Lower lobe of right lung (tissue), 2 donors: Measurements from ENCODE around the gene TRPV2. TPM values are rescaled to one million over a fixed set of nuclear protein-coding genes. Genes with fewer than 3 reads are reported as not detected.

Experiments
- ATAC-seq, 2 donors: fragments of 200-7000 bp; cut with Tn5 transposase; one replicate each; pipeline ENCODE4 v1.9.1; 2020 to 2022; ENCODE audit warnings: mild to moderate bottlenecking in 2 of 2, moderate library complexity in 2 of 2
- DNase-seq: peaks from one replicate; pipeline ENCODE4 v3.0.0-alpha.2; 2020
- H3K27ac ChIP-seq: fragments of 200-600 bp; one replicate; pipeline ENCODE4 v1.8.0; 2022
- H3K27me3 ChIP-seq: fragments of 200-600 bp; one replicate; pipeline ENCODE4 v1.8.0; 2022; ENCODE audit warnings: low read depth
- H3K36me3 ChIP-seq: fragments of 200-600 bp; one replicate; pipeline ENCODE4 v1.8.0; 2022; ENCODE audit warnings: mild to moderate bottlenecking
- H3K4me1 ChIP-seq: fragments of 200-600 bp; one replicate; pipeline ENCODE4 v1.8.0; 2022
- H3K4me3 ChIP-seq: fragments of 200-600 bp; one replicate; pipeline ENCODE4 v1.8.0; 2022; ENCODE audit warnings: mild to moderate bottlenecking
- H3K9me3 ChIP-seq: fragments of 200-600 bp; one replicate; pipeline ENCODE4 v1.8.0; 2022
- CTCF ChIP-seq: fragments of 200-600 bp; IDR thresholded peaks from one replicate; pipeline ENCODE4 v1.8.0; 2022; ENCODE audit warnings: antibody characterized with exemption, mild to moderate bottlenecking
- intact Hi-C: fragments of 100-400 bp; cut with DNase I; formaldehyde crosslinking; loops from one replicate; pipeline ENCODE4 v1.11.0; 2022
- long read RNA-seq: library from polyadenylated mRNA; unstranded; transcript quantifications from one replicate; pipeline ENCODE4 v2.0.0, GENCODE V29; 2021
- total RNA-seq: library from RNA; stranded (reverse); fragmentation: NEBNext Ultra II Directional; extraction: Animal tissue kit (Norgen Biotek cat#: 25700); gene quantifications from one replicate; pipeline ENCODE4 v1.2.1, GENCODE V29; 2021
- donor health status: DM: no; HTN: yes; CAD: no; lungs with severe emphysema.

Gene TRPV2
- 120 TPM for total RNA-seq
- long read RNA-seq, transcript TRPV2-201 (15 exons, 2,808 nt) = major isoform, 68 of 197 reads
- long read RNA-seq, transcript TRPV2-203 (3 exons, 762 nt) = minor isoform, 6 of 197 reads
- long read RNA-seq, partial matches to known transcripts = 42 of 197 reads
- long read RNA-seq, other reads (novel, unspliced or antisense) = 81 of 197 reads

GRCh38 chr17:16415031-16415924, at the start of gene TRPV2:
Gene TRPV2, plus strand, starts transcription at chr17:16415571. Its CDS starts 2,098 bp downstream, at chr17:16417669.
- peaks cover 47% of the 10 kb centered on the region for H3K4me1 ChIP-seq
- H3K36me3 ChIP-seq = peaks cover 22% of the 10 kb centered on the region
- H3K4me3 ChIP-seq = peak within 1 kb of the TSS; percentile 75
- DNase-seq (peak; percentile 74), ATAC-seq (peak; percentile 51 to 59)
- no peaks in the 10 kb centered on the region for H3K9me3 ChIP-seq
- H3K27me3 ChIP-seq = no peaks in the 10 kb centered on the region
- peak; percentile 33 for TF ChIP-seq CTCF
- intact Hi-C loops = no loop called here
- peak within 1 kb of the TSS; percentile 92 for H3K27ac ChIP-seq

GRCh38 chr17:16371742-16372141, 43.6 kb upstream of the TRPV2 start:
- H3K27ac ChIP-seq = no peak overlapping the region
- intact Hi-C loops = no loop called here
- H3K4me1 ChIP-seq = no peaks in the 10 kb centered on the region
- H3K4me3 ChIP-seq = no peak overlapping the region
- H3K9me3 ChIP-seq = no peaks in the 10 kb centered on the region
- ATAC-seq = no peak
- no peaks in the 10 kb centered on the region for H3K36me3 ChIP-seq
- DNase-seq = no peak
- TF ChIP-seq CTCF = no peak
- H3K27me3 ChIP-seq = no peaks in the 10 kb centered on the region

GRCh38 chr17:16374146-16374938, 41.0 kb upstream of the TRPV2 start:
- no peaks in the 10 kb centered on the region for H3K27me3 ChIP-seq
- H3K9me3 ChIP-seq = no peaks in the 10 kb centered on the region
- ATAC-seq (peak; percentile 66 to 79), DNase-seq (no peak)
- no peaks in the 10 kb centered on the region for H3K36me3 ChIP-seq
- intact Hi-C loops = no loop called here
- no peaks in the 10 kb centered on the region for H3K4me1 ChIP-seq
- peak overlapping the region; percentile 34 for H3K4me3 ChIP-seq
- TF ChIP-seq CTCF = no peak
- H3K27ac ChIP-seq = peak overlapping the region; percentile 22

- Histone ChIP-seq H3K36me3 (peaks cover 13% of the 10 kb centered on the region), H3K4me1 (peaks cover 8% of the 10 kb centered on the region), H3K27ac (peak overlapping the region; percentile 58), H3K27me3 (no peaks in the 10 kb centered on the region), H3K4me3 (no peak overlapping the region), H3K9me3 (no peaks in the 10 kb centered on the region)
- DNase-seq = no peak
- TF ChIP-seq CTCF = no peak
- intact Hi-C loops = no loop called here
- no peak for ATAC-seq
These were observed 37.4 kb upstream of the TRPV2 start for GRCh38 chr17:16377941-16378341.

GRCh38 chr17:16378636-16379282, 36.6 kb upstream of the TRPV2 start:
- H3K27ac ChIP-seq = peak overlapping the region; percentile 58
- H3K36me3 ChIP-seq = peaks cover 21% of the 10 kb centered on the region
- H3K4me3 ChIP-seq = no peak overlapping the region
- TF ChIP-seq CTCF = no peak
- intact Hi-C loops = no loop called here
- peaks cover 16% of the 10 kb centered on the region for H3K4me1 ChIP-seq
- peak; percentile 38 to 48 for ATAC-seq
- no peak for DNase-seq
- no peaks in the 10 kb centered on the region for H3K27me3 ChIP-seq
- H3K9me3 ChIP-seq = no peaks in the 10 kb centered on the region
